ENCODE measurements around the gene FBXL17.

Gene FBXL17

DNA sequence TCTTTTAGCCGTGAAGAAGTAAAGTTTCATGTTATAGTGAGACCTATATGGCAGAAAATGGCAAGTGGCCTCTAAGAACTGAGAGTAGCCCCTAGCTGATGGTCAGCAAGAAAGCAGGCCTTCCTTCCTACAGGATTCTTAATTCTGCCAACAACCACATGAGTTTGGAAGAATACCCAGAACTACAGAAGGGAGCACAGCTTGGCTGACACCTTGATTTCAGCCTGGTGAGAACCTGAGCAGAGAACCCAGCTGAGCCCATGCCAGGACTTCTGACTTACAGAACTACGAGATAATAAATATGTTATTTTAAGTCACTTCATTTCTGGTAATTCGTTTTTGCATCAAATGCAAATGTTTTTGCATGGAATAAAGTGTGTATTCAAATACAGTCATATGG is 5.9 kb upstream of the FBXL17 start:
- TF ChIP-seq EZH2 (IDR thresholded peaks at IDR 0.05; ENCODE audit: borderline replicate concordance, low read depth, low read length, severe bottlenecking) = no peak
- TF ChIP-seq, protein P1, sequence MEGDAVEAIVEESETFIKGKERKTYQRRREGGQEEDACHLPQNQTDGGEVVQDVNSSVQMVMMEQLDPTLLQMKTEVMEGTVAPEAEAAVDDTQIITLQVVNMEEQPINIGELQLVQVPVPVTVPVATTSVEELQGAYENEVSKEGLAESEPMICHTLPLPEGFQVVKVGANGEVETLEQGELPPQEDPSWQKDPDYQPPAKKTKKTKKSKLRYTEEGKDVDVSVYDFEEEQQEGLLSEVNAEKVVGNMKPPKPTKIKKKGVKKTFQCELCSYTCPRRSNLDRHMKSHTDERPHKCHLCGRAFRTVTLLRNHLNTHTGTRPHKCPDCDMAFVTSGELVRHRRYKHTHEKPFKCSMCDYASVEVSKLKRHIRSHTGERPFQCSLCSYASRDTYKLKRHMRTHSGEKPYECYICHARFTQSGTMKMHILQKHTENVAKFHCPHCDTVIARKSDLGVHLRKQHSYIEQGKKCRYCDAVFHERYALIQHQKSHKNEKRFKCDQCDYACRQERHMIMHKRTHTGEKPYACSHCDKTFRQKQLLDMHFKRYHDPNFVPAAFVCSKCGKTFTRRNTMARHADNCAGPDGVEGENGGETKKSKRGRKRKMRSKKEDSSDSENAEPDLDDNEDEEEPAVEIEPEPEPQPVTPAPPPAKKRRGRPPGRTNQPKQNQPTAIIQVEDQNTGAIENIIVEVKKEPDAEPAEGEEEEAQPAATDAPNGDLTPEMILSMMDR (IDR thresholded peaks at IDR 0.05; ENCODE audit: borderline replicate concordance, extremely low read depth, low read length, poor library complexity, severe bottlenecking) = no peak
- no peak overlapping the region for H3K9ac ChIP-seq (ENCODE audit: low read depth, low read length)
- no peak overlapping the region for H3K27ac ChIP-seq (ENCODE audit: low read length)
- no peaks in the 10 kb centered on the region for H3K27me3 ChIP-seq (ENCODE audit: insufficient read depth, low read length, poor library complexity)
- no peaks in the 10 kb centered on the region for H3K36me3 ChIP-seq (ENCODE audit: insufficient read depth, low read length)
- H3K4me3 ChIP-seq (ENCODE audit: low read depth in 1 of 2, low read length in 2 of 2) = no peak overlapping the region
- DNase-seq (no peak), ATAC-seq (ENCODE audit: insufficient read depth, low read depth) (no peak)
- peaks cover 5% of the 10 kb centered on the region; the same call in 1 of the 2 replicates for H3K79me2 ChIP-seq (ENCODE audit: insufficient read depth, low read length)
- no peaks in the 10 kb centered on the region for H4K20me1 ChIP-seq (ENCODE audit: insufficient read depth, low read length)
- H3K4me2 ChIP-seq (ENCODE audit: insufficient read depth, low read length) = no peak overlapping the region
- peaks cover 8% of the 10 kb centered on the region for H3K4me1 ChIP-seq (ENCODE audit: insufficient read depth, low read length)
- H3K9me3 ChIP-seq (ENCODE audit: insufficient read depth, low read length, severe bottlenecking) = no peaks in the 10 kb centered on the region
- no peak overlapping the region for H2AFZ ChIP-seq (ENCODE audit: low read depth, low read length)

DNA sequence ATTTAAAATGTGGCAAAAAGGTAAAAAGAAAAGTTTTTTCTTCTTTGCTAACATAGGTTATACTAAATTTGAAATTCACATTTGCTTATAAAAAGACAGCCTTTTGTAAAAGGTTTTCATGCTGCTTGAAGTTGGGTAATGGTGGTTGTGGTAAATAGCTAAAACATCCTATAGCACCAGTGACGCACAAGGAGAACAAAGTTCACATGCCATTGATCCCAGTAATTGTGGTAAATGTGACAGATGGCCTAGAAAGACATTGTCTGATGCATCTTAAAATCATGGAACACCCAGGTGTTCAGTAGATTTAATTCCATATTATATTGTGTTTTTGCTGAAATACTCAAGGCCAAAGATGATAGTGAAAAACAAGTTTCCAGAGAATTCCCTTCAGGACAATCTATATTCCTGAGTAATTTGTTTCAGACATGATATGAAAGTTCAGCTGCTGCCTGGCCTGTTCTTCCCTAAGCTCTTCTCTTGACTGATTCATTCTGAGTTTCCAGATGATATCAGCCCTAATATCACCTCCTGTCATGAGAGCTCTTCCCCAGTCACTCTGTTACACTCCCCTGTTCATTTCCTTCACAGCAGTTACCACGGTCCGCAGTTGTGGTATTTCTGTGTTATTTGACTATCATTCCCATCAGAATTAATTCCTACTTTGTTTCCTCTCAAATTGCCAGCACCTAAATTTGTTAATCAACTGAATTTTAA is 4.6 kb upstream of the FBXL17 start:
- Histone ChIP-seq H3K27ac (ENCODE audit: low read length) (no peak overlapping the region), H3K9ac (ENCODE audit: low read depth, low read length) (no peak overlapping the region), H3K4me1 (ENCODE audit: insufficient read depth, low read length) (peaks cover 14% of the 10 kb centered on the region), H3K36me3 (ENCODE audit: insufficient read depth, low read length) (no peaks in the 10 kb centered on the region; the same call in 1 of the 2 replicates), H3K4me2 (ENCODE audit: insufficient read depth, low read length) (no peak overlapping the region), H3K9me3 (ENCODE audit: insufficient read depth, low read length, severe bottlenecking) (no peaks in the 10 kb centered on the region), H4K20me1 (ENCODE audit: insufficient read depth, low read length) (no peaks in the 10 kb centered on the region), H3K27me3 (ENCODE audit: insufficient read depth, low read length, poor library complexity) (no peaks in the 10 kb centered on the region), H3K4me3 (ENCODE audit: low read depth in 1 of 2, low read length in 2 of 2) (no peak overlapping the region), H2AFZ (ENCODE audit: low read depth, low read length) (no peak overlapping the region), H3K79me2 (ENCODE audit: insufficient read depth, low read length) (peaks cover 11% of the 10 kb centered on the region; the same call in 1 of the 2 replicates)
- DNase-seq = no peak
- TF ChIP-seq EZH2 (IDR thresholded peaks at IDR 0.05; ENCODE audit: borderline replicate concordance, low read depth, low read length, severe bottlenecking) = no peak
- TF ChIP-seq, protein P1 (IDR thresholded peaks at IDR 0.05; ENCODE audit: borderline replicate concordance, extremely low read depth, low read length, poor library complexity, severe bottlenecking) = no peak
- no peak for ATAC-seq (ENCODE audit: insufficient read depth, low read depth)

DNA sequence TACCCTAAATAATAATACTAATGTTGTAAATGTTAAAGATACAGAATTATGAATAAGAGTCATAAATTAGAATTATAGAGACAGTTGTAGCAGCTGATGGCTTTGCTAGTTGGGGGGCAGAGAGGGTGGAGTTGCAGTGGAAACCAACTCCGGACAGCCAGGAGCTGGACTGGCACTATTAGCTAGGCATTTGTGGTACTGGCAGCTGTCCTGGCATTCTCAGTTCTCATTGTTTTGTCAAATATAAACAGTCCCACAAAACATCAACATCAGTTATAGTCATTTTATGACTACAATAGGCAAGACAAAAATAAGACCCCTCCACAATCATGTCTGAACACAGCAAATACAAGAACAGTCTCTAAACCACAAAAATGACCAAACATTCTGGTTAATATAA is 2.8 kb upstream of the FBXL17 start:
- H3K36me3 ChIP-seq (ENCODE audit: insufficient read depth, low read length) = no peaks in the 10 kb centered on the region; the same call in 1 of the 2 replicates
- no peak overlapping the region for H2AFZ ChIP-seq (ENCODE audit: low read depth, low read length)
- H3K9ac ChIP-seq (ENCODE audit: low read depth, low read length) = no peak overlapping the region
- H3K4me1 ChIP-seq (ENCODE audit: insufficient read depth, low read length) = peaks cover 23% of the 10 kb centered on the region
- no peaks in the 10 kb centered on the region for H3K9me3 ChIP-seq (ENCODE audit: insufficient read depth, low read length, severe bottlenecking)
- H3K4me2 ChIP-seq (ENCODE audit: insufficient read depth, low read length) = no peak overlapping the region
- peaks cover 27% of the 10 kb centered on the region for H3K79me2 ChIP-seq (ENCODE audit: insufficient read depth, low read length)
- H3K4me3 ChIP-seq (ENCODE audit: low read depth in 1 of 2, low read length in 2 of 2) = no peak overlapping the region
- H3K27ac ChIP-seq (ENCODE audit: low read length) = no peak overlapping the region
- H3K27me3 ChIP-seq (ENCODE audit: insufficient read depth, low read length, poor library complexity) = no peaks in the 10 kb centered on the region
- DNase-seq (no peak), ATAC-seq (ENCODE audit: insufficient read depth, low read depth) (no peak)
- TF ChIP-seq EZH2 (IDR thresholded peaks at IDR 0.05; ENCODE audit: borderline replicate concordance, low read depth, low read length, severe bottlenecking) = no peak
- TF ChIP-seq, protein P1 (IDR thresholded peaks at IDR 0.05; ENCODE audit: borderline replicate concordance, extremely low read depth, low read length, poor library complexity, severe bottlenecking) = no peak
- H4K20me1 ChIP-seq (ENCODE audit: insufficient read depth, low read length) = peaks cover 2% of the 10 kb centered on the region; the same call in 1 of the 2 replicates

Measured in DND-41 (cell line).